Hematopoietic multipotent progenitor cell treated with erythropoietin and hydrocortisone succinate and interleukin-3 and kit ligand, for 15 days (in vitro differentiated cells): ENCODE results near the gene ZNF831.

Source experiments
- DNase-seq: peaks from one replicate; pipeline ENCODE4 v3.0.0-alpha.2; 2015; ENCODE audit warnings: low spot score

The ZNF831 gene

GRCh38 chr20:59217173-59217572 lies 53.6 kb downstream of the ZNF831 start:
- no peak for DNase-seq

- no peak for DNase-seq
These were observed 54.2 kb downstream of the ZNF831 start for GRCh38 chr20:59217794-59218280.

DNA sequence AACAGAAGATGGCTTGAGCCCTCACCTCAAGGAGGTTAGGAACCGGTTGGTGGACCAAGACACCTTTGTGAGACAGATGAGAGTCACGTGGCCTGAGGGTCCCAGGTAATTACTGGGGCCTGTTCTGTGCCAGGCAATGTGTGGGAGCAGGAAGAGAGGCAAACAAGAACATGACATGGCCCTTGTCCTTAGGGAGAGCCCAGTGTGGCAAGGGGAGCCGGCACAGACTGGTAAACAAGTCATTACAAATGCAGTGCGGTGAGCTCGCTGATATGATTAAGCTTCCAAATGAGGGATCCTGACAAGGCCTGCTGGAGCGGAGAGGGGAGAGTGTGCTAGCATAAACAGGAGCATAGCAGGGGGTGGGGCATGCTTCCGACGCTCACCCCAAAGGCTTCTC lies 55.6 kb downstream of the ZNF831 start:
- DNase-seq: no peak

- DNase-seq: no peak
These were observed 56.5 kb downstream of the ZNF831 start for GRCh38 chr20:59220161-59220560.

DNA sequence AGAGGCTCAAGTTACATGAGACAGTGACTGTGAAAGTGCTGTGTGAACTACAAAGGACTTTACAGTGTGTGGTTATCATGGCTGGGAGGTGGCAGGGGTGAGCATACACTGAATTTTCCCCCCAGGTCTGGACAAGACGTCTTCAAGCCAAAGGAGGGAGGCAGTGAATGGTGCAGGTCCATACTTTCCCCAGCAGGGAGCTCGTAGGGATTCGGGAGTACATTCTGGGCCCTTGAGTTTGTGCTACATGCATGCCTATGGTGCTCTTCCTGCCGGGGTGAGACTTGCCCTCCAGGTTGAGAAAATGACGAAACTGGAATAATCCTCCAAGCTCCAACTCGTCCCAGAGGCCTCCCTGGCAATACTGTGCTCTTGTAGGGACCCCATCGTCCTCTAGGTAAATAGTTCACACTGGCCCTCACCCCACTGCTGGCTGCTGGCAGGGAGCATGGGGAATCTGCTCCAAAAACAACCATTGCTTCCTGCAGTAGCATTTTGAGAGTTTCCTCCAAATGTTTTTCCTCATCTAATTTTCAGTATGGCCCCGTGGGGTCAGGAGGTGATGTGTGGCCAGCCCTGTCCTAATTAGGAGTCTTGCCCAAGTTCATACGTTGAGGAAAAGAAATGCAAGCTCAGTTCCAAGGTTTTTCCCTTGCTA lies 57.6 kb downstream of the ZNF831 start:
- DNase-seq: no peak

- DNase-seq: no peak
These were observed 58.2 kb downstream of the ZNF831 start for GRCh38 chr20:59221707-59222252.

GRCh38 chr20:59222253-59223181 lies 58.9 kb downstream of the ZNF831 start:
- DNase-seq: peak; percentile 45

- no peak for DNase-seq
These were observed 59.6 kb downstream of the ZNF831 start for GRCh38 chr20:59223182-59223601.

DNA sequence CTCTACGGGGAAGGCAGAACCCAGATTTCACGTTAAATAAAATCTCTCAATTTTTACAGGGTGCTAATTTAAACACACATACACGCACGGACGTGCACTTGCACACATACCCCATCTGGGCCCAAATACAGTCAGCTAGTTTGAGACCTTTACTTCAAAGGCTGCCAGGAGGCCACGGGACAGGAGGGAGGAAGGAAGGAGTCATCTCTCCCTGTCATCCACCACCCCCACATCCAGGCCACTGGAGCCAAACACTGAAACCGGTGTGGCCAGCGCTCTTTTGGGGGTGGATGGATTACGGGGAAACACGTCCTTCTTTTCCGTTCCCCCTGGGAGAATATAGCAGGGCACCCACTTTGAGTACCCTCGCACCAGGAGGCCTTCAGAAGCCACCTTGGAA lies 60.1 kb downstream of the ZNF831 start:
- DNase-seq: no peak

- DNase-seq: no peak
These were observed 60.6 kb downstream of the ZNF831 start for GRCh38 chr20:59224236-59224635.

- DNase-seq: no peak
These were observed 66.8 kb downstream of the ZNF831 start for GRCh38 chr20:59230385-59230784.

GRCh38 chr20:59231124-59231804 lies 67.6 kb downstream of the ZNF831 start:
- no peak for DNase-seq

GRCh38 chr20:59232618-59233017 lies 69.0 kb downstream of the ZNF831 start:
- DNase-seq: no peak

DNA sequence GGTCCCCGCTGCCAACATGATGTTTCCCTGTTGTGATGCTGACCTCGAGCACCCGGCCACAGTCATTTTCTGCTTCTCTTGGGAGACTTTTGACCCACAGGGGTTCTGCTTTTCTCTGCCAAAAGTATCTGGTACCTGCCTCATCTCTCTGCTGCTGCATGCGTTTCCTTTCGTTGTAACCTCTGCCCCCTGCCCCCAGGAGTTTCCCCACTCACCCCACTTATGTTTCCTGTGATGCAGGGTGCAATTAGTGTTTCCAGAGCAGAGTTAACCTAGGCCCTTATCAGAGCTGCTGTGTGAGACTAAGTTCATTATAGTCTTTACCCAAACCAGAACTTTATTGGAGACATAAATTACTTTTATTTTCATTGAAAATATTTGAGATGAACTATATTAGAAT lies 71.6 kb downstream of the ZNF831 start:
- DNase-seq: no peak

DNA sequence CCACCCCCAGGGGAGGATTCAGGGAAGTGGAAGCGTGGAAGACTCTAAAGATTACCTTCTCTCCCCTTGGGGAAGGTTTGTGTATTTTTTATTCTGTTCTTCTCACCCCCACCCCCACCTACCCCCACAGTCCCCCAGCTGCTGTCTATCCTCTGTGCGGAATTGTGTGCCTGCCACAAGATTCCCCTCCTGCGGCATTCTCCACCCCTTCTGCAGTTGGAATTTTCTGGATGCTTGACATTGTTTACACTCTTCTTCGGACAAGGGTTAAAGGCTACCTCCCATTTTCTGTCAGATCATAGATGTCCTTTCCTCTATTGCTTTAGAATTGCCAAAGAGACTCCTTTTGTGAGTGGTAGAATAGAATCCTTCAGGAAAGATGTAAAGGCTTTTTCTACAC lies 76.4 kb downstream of the ZNF831 start:
- DNase-seq: no peak

GRCh38 chr20:59242714-59243626 lies 79.3 kb downstream of the ZNF831 start:
- no peak for DNase-seq

DNA sequence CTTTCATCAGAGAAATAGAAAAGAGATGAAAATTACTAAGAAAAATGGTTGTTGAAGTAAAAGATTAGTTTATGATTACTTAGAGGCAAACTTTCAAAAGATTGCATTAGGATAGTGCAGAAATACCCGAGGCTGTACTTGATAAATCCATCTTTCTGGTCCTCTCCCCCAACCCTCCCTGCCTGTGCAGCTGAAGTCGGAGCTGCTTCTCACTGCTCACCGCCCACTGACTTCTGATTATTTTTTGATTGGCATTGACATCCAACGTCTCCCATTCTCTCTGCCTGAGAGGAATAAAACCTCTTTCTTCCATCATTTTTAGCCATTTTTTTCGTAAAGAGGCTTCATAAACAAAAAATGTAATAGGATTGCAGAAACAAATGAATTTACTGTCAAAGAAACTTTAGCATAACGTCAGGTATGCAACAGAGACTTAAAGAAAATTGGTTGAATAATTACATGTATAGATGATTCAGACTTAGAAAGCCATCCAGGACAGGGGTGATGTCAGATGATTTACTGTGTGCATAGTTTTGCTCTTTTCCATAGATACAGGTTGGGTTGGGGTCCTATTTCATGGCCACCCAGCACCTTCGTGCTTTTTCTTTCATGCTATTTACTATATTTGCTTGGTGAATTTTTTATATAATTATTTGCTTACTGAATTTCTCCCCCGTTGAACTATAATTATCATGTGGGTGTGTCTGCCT lies 83.2 kb downstream of the ZNF831 start:
- no peak for DNase-seq

GRCh38 chr20:59247731-59248684 lies 84.4 kb downstream of the ZNF831 start:
- no peak for DNase-seq

DNA sequence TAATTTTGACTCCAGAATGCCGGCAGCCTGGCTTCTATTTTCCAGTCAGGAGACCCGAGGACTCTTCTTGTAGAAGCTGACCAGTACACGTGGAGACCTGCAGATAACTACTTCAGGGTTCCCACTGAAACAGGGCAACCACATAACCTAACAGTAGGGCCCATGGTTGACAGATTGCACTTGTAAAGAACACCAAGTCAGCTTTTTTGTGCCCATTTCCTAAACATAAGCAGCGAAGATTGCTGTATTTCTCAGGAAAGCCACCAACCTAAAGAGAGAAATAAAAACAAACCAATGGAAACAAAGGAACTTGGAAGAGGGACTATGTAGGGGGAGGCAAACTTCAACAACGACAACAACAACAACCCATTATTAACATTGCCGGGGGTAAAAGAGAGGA lies 86.7 kb downstream of the ZNF831 start:
- DNase-seq: no peak
